B cell (primary cell): ENCODE data around the gene ARHGEF38.

ENCODE experiments used
- EZH2 ChIP-seq: IDR thresholded peaks from 2 replicates; pipeline ENCODE4 v1.6.1; 2012; ENCODE audit warnings: borderline replicate concordance, low read depth, mild to moderate bottlenecking, moderate library complexity, low read length; ENCODE audit not compliant: insufficient read depth, poor library complexity, severe bottlenecking
- TF ChIP-seq, protein P1 (sequence below): fragments of 200-600 bp; IDR thresholded peaks from one replicate; pipeline ENCODE4 v1.8.0; 2022; ENCODE audit warnings: antibody characterized with exemption, mild to moderate bottlenecking

DNA sequence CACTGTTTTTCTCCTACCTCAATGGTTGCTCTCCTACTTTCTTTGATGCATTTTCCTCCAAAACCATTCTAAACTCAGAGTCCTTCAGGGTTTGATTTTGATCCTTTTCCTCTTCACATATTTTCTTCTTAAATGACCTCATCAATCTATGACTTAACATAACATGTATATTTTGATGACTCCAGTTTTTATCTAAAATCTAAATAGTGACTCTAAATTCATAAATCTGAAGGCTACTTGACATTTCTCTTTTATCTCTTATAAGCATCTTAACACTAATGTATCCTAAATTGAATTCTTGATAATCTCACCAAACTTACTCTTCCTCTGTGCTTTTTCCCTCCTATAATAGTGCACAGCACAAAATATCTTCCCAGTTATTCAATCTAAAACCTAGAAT is 4.7 kb upstream of the ARHGEF38 start:
- TF ChIP-seq, protein P1, sequence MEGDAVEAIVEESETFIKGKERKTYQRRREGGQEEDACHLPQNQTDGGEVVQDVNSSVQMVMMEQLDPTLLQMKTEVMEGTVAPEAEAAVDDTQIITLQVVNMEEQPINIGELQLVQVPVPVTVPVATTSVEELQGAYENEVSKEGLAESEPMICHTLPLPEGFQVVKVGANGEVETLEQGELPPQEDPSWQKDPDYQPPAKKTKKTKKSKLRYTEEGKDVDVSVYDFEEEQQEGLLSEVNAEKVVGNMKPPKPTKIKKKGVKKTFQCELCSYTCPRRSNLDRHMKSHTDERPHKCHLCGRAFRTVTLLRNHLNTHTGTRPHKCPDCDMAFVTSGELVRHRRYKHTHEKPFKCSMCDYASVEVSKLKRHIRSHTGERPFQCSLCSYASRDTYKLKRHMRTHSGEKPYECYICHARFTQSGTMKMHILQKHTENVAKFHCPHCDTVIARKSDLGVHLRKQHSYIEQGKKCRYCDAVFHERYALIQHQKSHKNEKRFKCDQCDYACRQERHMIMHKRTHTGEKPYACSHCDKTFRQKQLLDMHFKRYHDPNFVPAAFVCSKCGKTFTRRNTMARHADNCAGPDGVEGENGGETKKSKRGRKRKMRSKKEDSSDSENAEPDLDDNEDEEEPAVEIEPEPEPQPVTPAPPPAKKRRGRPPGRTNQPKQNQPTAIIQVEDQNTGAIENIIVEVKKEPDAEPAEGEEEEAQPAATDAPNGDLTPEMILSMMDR = no peak
- no peak for TF ChIP-seq EZH2
